Measurements from ENCODE around the gene CUEDC1.

Gene CUEDC1

GRCh38 chr17:57892820-57893595 is 62.2 kb downstream of the CUEDC1 start:
- DNase-seq: peak; percentile 48

GRCh38 chr17:57892146-57892819 is 62.9 kb downstream of the CUEDC1 start:
- DNase-seq: peak; percentile 70

GRCh38 chr17:57890857-57891232 is 64.4 kb downstream of the CUEDC1 start:
- DNase-seq: no peak

GRCh38 chr17:57889892-57890856 is 65.0 kb downstream of the CUEDC1 start:
- DNase-seq: no peak

GRCh38 chr17:57889252-57889651 is 66.0 kb downstream of the CUEDC1 start:
- DNase-seq: no peak

- no peak for DNase-seq
Observed at GRCh38 chr17:57888311-57889216, 66.6 kb downstream of the CUEDC1 start.

- DNase-seq: no peak
Observed at GRCh38 chr17:57887161-57887560, 68.1 kb downstream of the CUEDC1 start.

GRCh38 chr17:57886020-57886419 is 69.2 kb downstream of the CUEDC1 start:
- no peak for DNase-seq

- DNase-seq: no peak
Observed at GRCh38 chr17:57885148-57885915, 69.9 kb downstream of the CUEDC1 start.

- no peak for DNase-seq
Observed at GRCh38 chr17:57881783-57882351, 73.3 kb downstream of the CUEDC1 start.

GRCh38 chr17:57881143-57881542 is 74.1 kb downstream of the CUEDC1 start:
- no peak for DNase-seq

- no peak for DNase-seq
Observed at GRCh38 chr17:57880086-57880456, 75.1 kb downstream of the CUEDC1 start.

GRCh38 chr17:57879437-57880085 is 75.7 kb downstream of the CUEDC1 start:
- DNase-seq: peak; percentile 68

- DNase-seq: no peak
Observed at GRCh38 chr17:57877803-57878377, 77.3 kb downstream of the CUEDC1 start.

- DNase-seq: no peak
Observed at GRCh38 chr17:57876866-57877237, 78.4 kb downstream of the CUEDC1 start.

GRCh38 chr17:57876023-57876865 is 79.0 kb downstream of the CUEDC1 start:
- DNase-seq: no peak

- DNase-seq: peak; percentile 69
Observed at GRCh38 chr17:57875290-57876022, 79.8 kb downstream of the CUEDC1 start.

All from NCI-H2227 treated with DMSO at 0.1 percent for 48 hours (cell line).